GM13976 (cell line): ENCODE measurements around the gene PNKP.
A peak's percentile ranks its signal among the peaks of the same experiment; 100 is the strongest.

Experiments
- DNase-seq: peaks from one replicate; pipeline ENCODE4 v3.0.0; 2012; ENCODE audit warnings: low spot score
- CTCF ChIP-seq: IDR thresholded peaks from 2 replicates; pipeline ENCODE4 v1.5.1; 2012; ENCODE audit warnings: borderline replicate concordance, mild to moderate bottlenecking; ENCODE audit not compliant: insufficient read depth; ENCODE audit errors: extremely low read depth, missing control alignments, control extremely low read depth
- in situ Hi-C: fragments of 300-500 bp; cut with MboI; formaldehyde crosslinking; loops from one replicate; pipeline ENCODE4 v1.12.0; 2022; ENCODE audit warnings: low sequenced_read_pairs, mixed read lengths, inconsistent platforms; ENCODE audit not compliant: unreplicated experiment

Gene PNKP

DNA sequence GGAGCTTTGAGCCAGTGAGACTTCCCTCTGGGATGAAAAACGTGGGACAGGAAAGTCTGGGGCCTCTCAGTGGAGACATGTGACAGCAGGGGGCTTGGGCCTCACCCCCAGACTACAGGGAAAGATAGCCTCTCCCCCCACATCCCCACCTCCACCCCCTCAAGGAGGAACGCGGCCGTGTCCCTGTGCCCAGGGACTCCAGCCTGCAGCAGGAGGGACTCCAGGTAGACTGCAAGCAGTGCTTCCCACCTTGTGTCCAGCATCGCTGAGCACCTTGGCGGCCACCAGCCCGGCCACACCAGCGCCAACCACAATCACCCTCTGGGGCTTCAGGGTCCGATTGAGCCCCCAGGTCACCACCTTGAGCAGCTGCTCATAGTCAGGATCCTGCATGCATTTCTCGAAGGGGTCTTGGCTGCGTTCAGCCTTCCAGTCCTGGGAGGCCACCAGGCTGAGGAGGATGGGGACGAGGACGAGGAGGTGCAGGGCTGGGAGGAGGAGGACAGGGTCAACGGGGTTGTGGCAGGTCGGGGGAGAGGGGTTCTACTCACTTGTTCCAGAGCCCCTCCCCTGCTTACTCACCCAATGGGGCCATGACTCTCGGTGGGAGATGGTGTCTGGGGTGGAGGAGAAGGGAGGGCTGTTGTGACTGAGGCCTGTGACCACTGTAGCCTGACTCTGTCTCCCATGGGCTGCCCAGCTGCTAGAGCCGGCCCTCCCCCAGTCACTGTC lies 28.4 kb upstream of the PNKP start:
- no peak for TF ChIP-seq CTCF
- DNase-seq, result peak; percentile 64
- in situ Hi-C loops, result no loop called here

DNA sequence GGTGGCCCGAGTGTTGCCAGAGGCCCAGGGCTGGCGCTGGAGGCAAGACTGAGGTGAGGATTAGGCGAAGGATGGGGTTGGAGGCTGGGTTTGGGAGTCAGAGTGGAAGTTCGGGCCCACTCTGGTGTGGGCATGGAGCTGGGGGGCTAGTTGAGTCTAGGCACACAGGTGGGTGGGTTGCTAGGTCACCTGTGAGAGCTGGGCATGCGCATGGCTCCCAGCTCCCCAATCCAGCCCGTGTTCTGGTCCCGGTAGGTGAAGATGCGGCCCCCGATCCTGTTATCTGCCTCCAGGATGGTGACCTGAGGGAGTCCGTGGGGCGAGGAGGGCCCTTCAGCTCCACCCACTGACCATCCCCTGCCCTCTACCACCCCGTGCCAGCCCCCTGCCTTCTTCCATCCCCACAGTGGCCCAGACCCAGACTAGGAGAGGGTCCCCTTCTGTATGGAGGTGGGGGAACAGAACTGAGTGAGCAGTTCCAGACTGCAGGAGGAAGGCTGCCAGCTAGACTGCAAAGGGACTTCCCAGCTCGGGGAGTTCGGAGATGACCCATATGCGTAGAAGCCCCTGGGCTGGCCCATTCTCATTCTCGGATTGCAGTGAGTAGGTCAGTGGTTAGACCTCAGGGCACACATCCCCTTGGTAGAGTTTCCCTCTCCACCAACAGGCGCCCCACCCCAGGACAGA lies 27.6 kb upstream of the PNKP start:
- no peak for TF ChIP-seq CTCF
- peak; percentile 71 for DNase-seq
- in situ Hi-C loops, result no loop called here

GRCh38 chr19:49894011-49894664 lies 26.8 kb upstream of the PNKP start:
- DNase-seq, result no peak
- in situ Hi-C loops, result no loop called here
- TF ChIP-seq CTCF, result no peak

DNA sequence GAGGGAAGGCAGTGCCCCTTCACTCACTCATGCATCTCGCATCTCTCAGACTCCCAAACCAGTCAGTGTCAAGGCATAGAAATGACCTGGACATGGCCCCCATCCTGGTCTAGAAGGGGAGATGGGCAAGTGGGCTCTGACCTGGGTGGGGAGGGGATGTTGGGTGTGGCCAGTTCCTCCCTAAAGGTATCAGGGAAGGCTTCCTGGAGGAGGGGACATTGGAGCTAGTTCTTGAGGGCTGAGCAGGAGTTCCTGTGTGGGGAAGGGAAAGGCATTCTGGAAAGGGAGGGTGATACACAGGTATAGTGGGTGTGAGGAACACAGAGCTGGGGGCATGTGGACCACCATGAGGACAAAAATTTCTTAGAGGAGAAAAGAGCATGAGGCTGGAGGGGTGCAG lies 25.3 kb upstream of the PNKP start:
- no peak for DNase-seq
- in situ Hi-C loops, result no loop called here
- TF ChIP-seq CTCF, result no peak

DNA sequence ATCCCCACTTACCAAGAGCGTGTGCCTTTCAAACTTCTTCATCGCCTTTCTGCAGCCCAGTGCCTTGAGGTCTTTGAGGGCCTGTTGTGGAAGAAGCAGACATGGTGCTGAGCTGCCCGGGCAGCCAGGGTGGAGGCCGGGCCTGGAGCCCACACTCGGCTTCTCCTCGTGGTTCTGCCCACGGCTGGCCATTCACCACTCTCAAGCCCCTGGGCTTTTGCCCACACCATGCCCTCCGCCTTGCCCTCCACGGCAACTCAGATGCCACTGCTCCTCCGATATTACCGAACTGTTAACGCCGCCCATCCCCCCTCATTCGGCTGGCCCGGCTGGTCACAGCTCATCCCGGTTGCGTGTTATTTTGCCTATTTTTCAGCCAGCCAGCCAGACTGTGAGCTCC lies 24.0 kb upstream of the PNKP start:
- TF ChIP-seq CTCF, result no peak
- DNase-seq, result no peak
- in situ Hi-C loops, result no loop called here

DNA sequence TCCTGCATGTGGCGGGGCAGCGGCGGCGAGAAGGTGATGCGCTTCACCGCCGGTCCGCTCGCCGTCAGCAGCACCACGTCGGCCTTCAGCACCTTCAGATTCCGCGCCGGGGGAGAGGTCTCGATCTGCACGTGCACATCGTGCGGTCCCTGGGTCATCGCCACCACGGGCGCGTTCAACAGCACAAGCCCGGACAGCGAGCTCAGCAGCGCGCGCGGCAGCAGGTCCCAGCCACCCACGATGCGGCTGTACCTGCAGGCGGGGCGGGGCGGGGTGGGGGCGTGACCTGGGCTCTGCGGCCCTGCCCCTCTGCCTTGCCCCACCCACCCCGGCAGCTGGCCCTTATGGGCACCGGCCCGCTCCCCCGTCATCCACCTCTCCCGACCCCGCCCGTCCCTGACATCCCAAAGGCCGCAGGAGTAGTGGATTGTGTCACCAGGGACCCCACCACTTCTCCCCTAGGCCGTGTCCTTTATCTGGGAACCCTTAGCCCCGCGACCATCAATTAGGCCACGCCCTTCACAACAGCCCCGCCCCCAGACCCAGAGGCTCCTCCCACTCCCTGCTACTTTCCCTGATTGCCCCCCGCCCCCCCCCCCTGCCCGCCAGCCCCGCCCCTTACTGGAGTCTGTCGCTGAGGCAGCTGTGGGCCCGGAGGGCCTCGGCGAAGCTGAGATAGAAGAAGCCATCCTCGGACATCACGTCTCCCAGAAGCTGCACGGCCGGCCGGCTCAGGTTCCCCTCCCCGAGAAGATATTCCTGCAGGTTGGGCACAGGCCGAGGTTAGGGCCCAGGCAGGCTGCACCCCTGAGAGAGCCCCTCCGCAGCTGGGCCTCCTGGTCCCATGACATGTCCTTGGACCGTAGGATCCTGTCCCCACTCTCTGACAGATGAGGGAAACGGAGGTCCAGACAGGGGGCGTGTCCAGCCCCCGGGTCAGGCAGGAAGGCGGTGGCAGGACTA lies 23.3 kb upstream of the PNKP start:
- peak; percentile 85 for DNase-seq
- in situ Hi-C loops, result no loop called here

More for the DNA sequence above, 23.3 kb upstream of the PNKP start:
- TF ChIP-seq CTCF, result no peak
